Lung (tissue), 12 donors: Measurements from ENCODE around the gene CDKL4. TPM values are rescaled to one million over a fixed set of nuclear protein-coding genes. Genes with fewer than 3 reads are reported as not detected.

Experiments
- ATAC-seq: fragments of 200-7000 bp; cut with Tn5 transposase; one replicate; pipeline ENCODE4 v1.9.1; 2020; ENCODE audit warnings: moderate number of reproducible peaks; ENCODE audit not compliant: insufficient read depth, low FRiP score
- DNase-seq, 3 donors: peaks; one replicate each; pipeline ENCODE4 v3.0.0-alpha.2; 2013 to 2017
- H3K27ac ChIP-seq, 2 donors: one replicate each; pipeline ENCODE4 v1.5.1; 2013; ENCODE audit warnings: mild to moderate bottlenecking in 2 of 2, moderate library complexity in 2 of 2, control low read depth in 1 of 2, inconsistent platforms in 1 of 2, low read depth in 1 of 2, low read length in 1 of 2
- H3K27me3 ChIP-seq, 3 donors: one replicate each; pipeline ENCODE4 v1.5.1; 2013; ENCODE audit warnings: low read length in 2 of 3; ENCODE audit not compliant: control insufficient read depth in 3 of 3, insufficient read depth in 3 of 3
- H3K36me3 ChIP-seq, 4 donors: one replicate each; pipeline ENCODE4 v1.5.1; 2013; ENCODE audit warnings: low read length in 4 of 4, mild to moderate bottlenecking in 1 of 4, moderate library complexity in 1 of 4; ENCODE audit not compliant: control insufficient read depth in 4 of 4, insufficient read depth in 4 of 4
- H3K4me1 ChIP-seq, 5 donors: one replicate each; pipeline ENCODE4 v1.5.1; 2013; ENCODE audit warnings: low read length in 5 of 5, mild to moderate bottlenecking in 2 of 5, moderate library complexity in 1 of 5; ENCODE audit not compliant: control insufficient read depth in 5 of 5, insufficient read depth in 5 of 5
- H3K4me3 ChIP-seq: one replicate; pipeline ENCODE4 v1.5.1; 2013; ENCODE audit warnings: mild to moderate bottlenecking, control low read depth, moderate library complexity
- H3K9ac ChIP-seq, 2 donors: one replicate each; pipeline ENCODE4 v1.5.1; 2013; ENCODE audit warnings: low read length in 2 of 2, control low read depth in 1 of 2; ENCODE audit not compliant: insufficient read depth in 1 of 2
- H3K9me3 ChIP-seq, 4 donors: one replicate each; pipeline ENCODE4 v1.5.1; 2013; ENCODE audit warnings: low read length in 3 of 4, mild to moderate bottlenecking in 1 of 4, moderate library complexity in 1 of 4; ENCODE audit not compliant: control insufficient read depth in 4 of 4, insufficient read depth in 3 of 4
- CTCF ChIP-seq: IDR thresholded peaks from 2 replicates; pipeline ENCODE4 v1.5.1; 2012; ENCODE audit warnings: mild to moderate bottlenecking; ENCODE audit errors: control extremely low read depth, extremely low read depth
- WGBS, 2 donors: extraction: QIAGEN DNeasy Blood & Tissue Kit; methylation state at CpG; one replicate each; pipeline ENCODE4 v1.1.7; 2013; 5-methylcytosine and 5-hydroxymethylcytosine counted together
- polyA plus RNA-seq, 2 donors: library from polyadenylated mRNA; stranded (reverse); fragments of 200-250 nt; gene quantifications; one replicate each; pipeline ENCODE4 v1.2.1, GENCODE V29; 2013
- total RNA-seq, 2 donors: library from RNA; depleted of rRNA in 1 of 2; stranded (reverse); fragments of >200 nt in 1 of 2; gene quantifications; one replicate each; pipeline ENCODE4 v1.2.1, GENCODE V29; 2014 to 2021
- donor health status: control.
- donor health status: control.
- donor health status: Bipolar disorder and iron deficiency.
- donor health status: healthy.
- donor health status: DM: yes; HTN: yes; CAD: no.

Gene CDKL4
- total and polyA plus RNA-seq, 4 donors = 0.10 to 6.5 (median 1.0) TPM

GRCh38 chr2:39164089-39164488 is 79.7 kb downstream of the CDKL4 start:
- Histone ChIP-seq H3K36me3 (no peaks in the 10 kb centered on the region), H3K4me3 (no peak overlapping the region), H3K27ac (no peak overlapping the region), H3K9me3 (no peaks in the 10 kb centered on the region), H3K4me1 (peaks cover 0 to 16% (median 5%) of the 10 kb centered on the region in 5 donors), H3K27me3 (no peaks in the 10 kb centered on the region), H3K9ac (no peak overlapping the region)
- TF ChIP-seq CTCF = no peak
- WGBS, 2 donors = 71 to 89% methylated on average over 4 of the region's 4 CpGs
- DNase-seq (no peak), ATAC-seq (no peak)

- no peak for TF ChIP-seq CTCF
- Histone ChIP-seq H3K9me3 (no peaks in the 10 kb centered on the region), H3K4me1 (peaks cover 0 to 16% (median 5%) of the 10 kb centered on the region in 5 donors), H3K36me3 (no peaks in the 10 kb centered on the region), H3K27ac (no peak overlapping the region), H3K4me3 (no peak overlapping the region), H3K27me3 (no peaks in the 10 kb centered on the region), H3K9ac (peak overlapping the region in 1 of 2 donors; percentile 58)
- peak; percentile 53 to 87 (median 84) for DNase-seq
- no peak for ATAC-seq
- 77 to 79% methylated on average over 3 of the region's 3 CpGs for WGBS, 2 donors
These were observed 82.8 kb downstream of the CDKL4 start for GRCh38 chr2:39160982-39161381.

- no peak overlapping the region for H3K4me3 ChIP-seq
- H3K9me3 ChIP-seq = no peaks in the 10 kb centered on the region
- H3K9ac ChIP-seq = no peak overlapping the region
- H3K36me3 ChIP-seq = no peaks in the 10 kb centered on the region
- no peak for DNase-seq
- H3K4me1 ChIP-seq = peaks cover 0 to 20% (median 5%) of the 10 kb centered on the region in 5 donors
- WGBS, 2 donors = 90 to 97% methylated on average over 2 of the region's 2 CpGs
- no peak overlapping the region for H3K27ac ChIP-seq
- H3K27me3 ChIP-seq = no peaks in the 10 kb centered on the region
- no peak for ATAC-seq
- no peak for TF ChIP-seq CTCF
These were observed 84.5 kb downstream of the CDKL4 start for GRCh38 chr2:39159283-39159682.

DNA sequence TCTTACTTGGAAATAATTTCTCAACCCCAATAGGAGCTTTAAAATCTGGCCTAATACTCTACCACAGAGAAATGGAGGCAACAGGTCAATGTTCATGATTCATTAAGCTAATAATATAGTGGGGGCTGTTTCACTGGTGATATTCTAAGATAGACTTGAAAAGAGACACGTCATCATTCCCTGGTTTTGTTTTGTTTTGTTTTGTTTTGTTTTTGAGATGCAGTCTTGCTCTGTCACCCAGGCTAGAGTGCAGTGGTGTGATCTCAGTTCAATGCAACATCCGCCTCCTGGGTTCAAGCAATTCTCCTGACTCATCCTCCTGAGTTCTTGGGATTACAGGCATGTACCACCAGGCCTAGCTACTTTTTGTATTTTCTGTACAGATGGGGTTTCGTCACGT is 85.4 kb downstream of the CDKL4 start:
- DNase-seq = no peak
- no peaks in the 10 kb centered on the region for H3K9me3 ChIP-seq
- no peak overlapping the region for H3K9ac ChIP-seq
- H3K27ac ChIP-seq = no peak overlapping the region
- TF ChIP-seq CTCF = no peak
- no peak for ATAC-seq
- peaks cover 0 to 20% (median 5%) of the 10 kb centered on the region in 5 donors for H3K4me1 ChIP-seq
- WGBS, 2 donors = 92 to 93% methylated on average over 4 of the region's 4 CpGs
- no peak overlapping the region for H3K4me3 ChIP-seq
- H3K36me3 ChIP-seq = no peaks in the 10 kb centered on the region
- H3K27me3 ChIP-seq = no peaks in the 10 kb centered on the region
